GM12878 (cell line): ENCODE results near the gene S1PR3.

Experiments used
- ATF7 ChIP-seq: fragments of 450-650 bp; IDR thresholded peaks from 2 replicates; pipeline ENCODE4 v1.6.1; 2016; ENCODE audit warnings: low read depth, mild to moderate bottlenecking
- CBX5 ChIP-seq: sonication (generic); IDR thresholded peaks from 2 replicates; pipeline ENCODE4 v1.6.1; 2016; ENCODE audit warnings: low read depth, moderate library complexity, mild to moderate bottlenecking, inconsistent platforms
- CEBPB ChIP-seq, 2 experiments: fragments of 150-350 bp in 1 of 2; IDR thresholded peaks; 2 replicates each; pipeline ENCODE4 v1.6.1; 2012 to 2014; ENCODE audit warnings: low read depth in 2 of 2, low read length in 2 of 2, borderline replicate concordance in 1 of 2, inconsistent platforms in 1 of 2
- CTCF ChIP-seq, 3 experiments: IDR thresholded peaks in 2 of 3; conservative IDR thresholded peaks in 1 of 3; 2 replicates each; pipeline ENCODE4 v1.5.1; 2011; ENCODE audit warnings: low read depth in 3 of 3, low read length in 3 of 3, mild to moderate bottlenecking in 3 of 3, control low read depth in 2 of 3, moderate library complexity in 2 of 3, inconsistent platforms in 1 of 3, mixed read lengths in 1 of 3; ENCODE audit not compliant: control insufficient read depth in 2 of 3, insufficient read depth in 1 of 3; ENCODE audit errors: extremely low read depth in 1 of 3
- ELK1 ChIP-seq: IDR thresholded peaks from 2 replicates; pipeline ENCODE4 v1.6.1; 2012; ENCODE audit warnings: low read depth, low read length, improper control_type of control experiment
- EZH2 ChIP-seq: IDR thresholded peaks from 2 replicates; pipeline ENCODE4 v1.6.1; 2012; ENCODE audit warnings: low read depth, mild to moderate bottlenecking, control low read depth, inconsistent platforms, low read length, borderline replicate concordance; ENCODE audit not compliant: control insufficient read depth
- JUNB ChIP-seq: IDR thresholded peaks from 2 replicates; pipeline ENCODE4 v1.6.1; 2016; ENCODE audit warnings: antibody characterized with exemption, mild to moderate bottlenecking
- JUND ChIP-seq: IDR thresholded peaks from 2 replicates; pipeline ENCODE4 v1.6.1; 2012; ENCODE audit warnings: low read depth, mild to moderate bottlenecking, low read length, improper control_type of control experiment, moderate library complexity
- KDM1A ChIP-seq: fragments of 200-600 bp; sonication (generic); IDR thresholded peaks from 2 replicates; pipeline ENCODE4 v1.6.1; 2016; ENCODE audit warnings: borderline replicate concordance
- MAX ChIP-seq: IDR thresholded peaks from 2 replicates; pipeline ENCODE4 v1.6.1; 2012; ENCODE audit warnings: low read depth, low read length, improper control_type of control experiment
- MEF2A ChIP-seq: IDR thresholded peaks from 2 replicates; pipeline ENCODE4 v1.6.1; 2011; ENCODE audit warnings: low read depth, mild to moderate bottlenecking, low read length, moderate library complexity; ENCODE audit not compliant: insufficient read depth
- POLR2A ChIP-seq: IDR thresholded peaks from 2 replicates; pipeline ENCODE4 v1.6.1; 2011; ENCODE audit warnings: low read depth, mild to moderate bottlenecking, low read length
- TCF12 ChIP-seq: IDR thresholded peaks from 2 replicates; pipeline ENCODE4 v1.6.1; 2011; ENCODE audit warnings: low read depth, mild to moderate bottlenecking, low read length
- ZBTB11 ChIP-seq: fragments of 450-650 bp; formaldehyde crosslinking; IDR thresholded peaks from 2 replicates; pipeline ENCODE4 v1.5.0; 2022; ENCODE audit warnings: mild to moderate bottlenecking, missing genetic modification characterization

GRCh38 chr9:88971131-88971960, 19.9 kb upstream of the S1PR3 start:
- TF ChIP-seq CBX5 (no peak), ELK1 (no peak), CTCF (IDR thresholded peaks at IDR 0.05 in 2 of 3, conservative IDR thresholded peaks at IDR 0.05 in 1 of 3; ENCODE audit: control insufficient read depth in 2 of 3, extremely low read depth in 1 of 3, insufficient read depth in 1 of 3, low read depth in 3 of 3, low read length in 3 of 3) (no peak), POLR2A (no peak), ATF7 (no peak), EZH2 (no peak), ZBTB11 (CRISPR knock-in tag) (no peak), MEF2A (no peak), TCF12 (no peak), JUNB (no peak), MAX (no peak), KDM1A (no peak), CEBPB (IDR thresholded peaks at IDR 0.05; ENCODE audit: borderline replicate concordance in 1 of 2, low read depth in 2 of 2, low read length in 2 of 2) (no peak), JUND (no peak)
